Measurements from ENCODE around the gene PCDHGA10. TPM values are rescaled to one million over a fixed set of nuclear protein-coding genes. Genes with fewer than 3 reads are reported as not detected.

Gene PCDHGA10
- polyA plus RNA-seq, 1 experiment: 9.2 TPM

- POLR2A ChIA-PET: no interaction called here
- no peak overlapping the region for H3K27ac ChIP-seq (ENCODE audit: low read depth, low read length)
- H3K27me3 ChIP-seq (ENCODE audit: control insufficient read depth, insufficient read depth, low read length): no peaks in the 10 kb centered on the region
- TF ChIP-seq, protein P1, sequence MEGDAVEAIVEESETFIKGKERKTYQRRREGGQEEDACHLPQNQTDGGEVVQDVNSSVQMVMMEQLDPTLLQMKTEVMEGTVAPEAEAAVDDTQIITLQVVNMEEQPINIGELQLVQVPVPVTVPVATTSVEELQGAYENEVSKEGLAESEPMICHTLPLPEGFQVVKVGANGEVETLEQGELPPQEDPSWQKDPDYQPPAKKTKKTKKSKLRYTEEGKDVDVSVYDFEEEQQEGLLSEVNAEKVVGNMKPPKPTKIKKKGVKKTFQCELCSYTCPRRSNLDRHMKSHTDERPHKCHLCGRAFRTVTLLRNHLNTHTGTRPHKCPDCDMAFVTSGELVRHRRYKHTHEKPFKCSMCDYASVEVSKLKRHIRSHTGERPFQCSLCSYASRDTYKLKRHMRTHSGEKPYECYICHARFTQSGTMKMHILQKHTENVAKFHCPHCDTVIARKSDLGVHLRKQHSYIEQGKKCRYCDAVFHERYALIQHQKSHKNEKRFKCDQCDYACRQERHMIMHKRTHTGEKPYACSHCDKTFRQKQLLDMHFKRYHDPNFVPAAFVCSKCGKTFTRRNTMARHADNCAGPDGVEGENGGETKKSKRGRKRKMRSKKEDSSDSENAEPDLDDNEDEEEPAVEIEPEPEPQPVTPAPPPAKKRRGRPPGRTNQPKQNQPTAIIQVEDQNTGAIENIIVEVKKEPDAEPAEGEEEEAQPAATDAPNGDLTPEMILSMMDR (IDR thresholded peaks at IDR 0.05; ENCODE audit: low read depth, low read length): no peak
- no peak overlapping the region for H3K4me3 ChIP-seq (ENCODE audit: low read depth, low read length)
- peaks cover 20% of the 10 kb centered on the region for H3K9me3 ChIP-seq (ENCODE audit: control insufficient read depth, insufficient read depth, low read length)
- no peak for DNase-seq (ENCODE audit: low read depth, low spot score)
- CTCF ChIA-PET: interaction anchor here (1.3 to 1.5 kb wide), 3 partner anchors 10 to 119 kb away, joined by 3 to 5 read pairs (median 4); partner anchors contain the start of gene PCDHGA12
These were observed 26.8 kb downstream of the PCDHGA10 start for GRCh38 chr5:141439411-141440141.

DNA sequence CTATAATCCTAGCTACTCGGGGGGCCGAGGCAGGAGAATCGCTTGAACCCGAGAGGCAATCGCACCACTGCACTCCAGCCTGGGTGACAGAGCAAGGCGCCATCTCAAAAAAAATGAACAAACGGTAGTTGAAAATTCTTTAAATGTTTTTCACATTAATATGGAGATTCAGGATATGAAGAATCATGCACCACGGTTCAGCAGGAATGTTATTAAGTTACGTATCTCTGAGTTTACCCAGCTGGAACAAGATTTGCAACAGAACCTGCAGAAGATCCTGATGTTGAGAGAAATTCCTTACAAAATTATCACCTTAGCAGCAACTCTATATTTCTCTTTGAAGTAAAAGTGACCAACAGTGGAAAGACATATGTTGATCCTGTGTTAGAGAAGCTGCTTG lies 27.6 kb downstream of the PCDHGA10 start:
- TF ChIP-seq, protein P1 (IDR thresholded peaks at IDR 0.05; ENCODE audit: low read depth, low read length): no peak
- no peaks in the 10 kb centered on the region for H3K27me3 ChIP-seq (ENCODE audit: control insufficient read depth, insufficient read depth, low read length)
- no peak overlapping the region for H3K4me3 ChIP-seq (ENCODE audit: low read depth, low read length)
- CTCF ChIA-PET: interaction anchor here (1.4 to 1.5 kb wide), 2 partner anchors 10 to 84 kb away, joined by 4 to 5 read pairs; partner anchors contain the start of gene PCDHGA12
- no peak overlapping the region for H3K27ac ChIP-seq (ENCODE audit: low read depth, low read length)
- DNase-seq (ENCODE audit: low read depth, low spot score): no peak
- POLR2A ChIA-PET: no interaction called here
- H3K9me3 ChIP-seq (ENCODE audit: control insufficient read depth, insufficient read depth, low read length): peaks cover 20% of the 10 kb centered on the region

DNA sequence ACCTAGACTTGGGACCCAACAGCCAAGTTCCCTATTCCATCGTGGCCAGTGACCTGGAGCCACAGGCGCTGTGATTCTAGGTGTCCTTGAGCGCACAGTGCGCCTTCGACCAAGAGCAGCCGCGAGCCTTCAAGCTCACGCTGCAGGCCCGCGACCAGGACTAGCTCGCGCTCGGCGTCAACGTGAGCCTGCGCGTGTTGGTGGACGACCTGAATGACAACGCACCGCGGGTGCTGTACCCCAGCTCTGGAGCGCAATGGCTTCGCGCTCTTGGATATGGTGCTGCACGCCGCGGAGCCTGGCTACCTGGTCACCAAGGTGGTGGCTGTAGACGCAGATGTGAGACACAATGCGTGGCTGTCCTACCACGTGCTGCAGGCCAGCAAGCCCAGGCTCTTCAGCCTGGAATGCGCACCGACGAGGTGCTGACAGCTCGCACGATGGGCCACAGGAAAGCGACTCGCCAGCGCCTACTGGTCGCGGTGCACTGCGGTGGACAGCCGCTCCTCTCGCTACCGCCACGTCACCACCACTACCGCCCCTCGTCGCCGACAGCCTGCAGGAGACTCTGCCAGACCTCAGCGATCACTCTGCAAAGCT lies 28.9 kb downstream of the PCDHGA10 start:
- H3K27ac ChIP-seq (ENCODE audit: low read depth, low read length): no peak overlapping the region
- H3K9me3 ChIP-seq (ENCODE audit: control insufficient read depth, insufficient read depth, low read length): peaks cover 20% of the 10 kb centered on the region
- no peak overlapping the region for H3K4me3 ChIP-seq (ENCODE audit: low read depth, low read length)
- no peak for DNase-seq (ENCODE audit: low read depth, low spot score)
- CTCF ChIA-PET: interaction anchor here (2.8 kb wide), 1 partner anchor 123 kb away, joined by 10 read pairs; no protein-coding TSS in a partner anchor
- POLR2A ChIA-PET: no interaction called here
- H3K27me3 ChIP-seq (ENCODE audit: control insufficient read depth, insufficient read depth, low read length): no peaks in the 10 kb centered on the region
- TF ChIP-seq, protein P1 (IDR thresholded peaks at IDR 0.05; ENCODE audit: low read depth, low read length): no peak

DNA sequence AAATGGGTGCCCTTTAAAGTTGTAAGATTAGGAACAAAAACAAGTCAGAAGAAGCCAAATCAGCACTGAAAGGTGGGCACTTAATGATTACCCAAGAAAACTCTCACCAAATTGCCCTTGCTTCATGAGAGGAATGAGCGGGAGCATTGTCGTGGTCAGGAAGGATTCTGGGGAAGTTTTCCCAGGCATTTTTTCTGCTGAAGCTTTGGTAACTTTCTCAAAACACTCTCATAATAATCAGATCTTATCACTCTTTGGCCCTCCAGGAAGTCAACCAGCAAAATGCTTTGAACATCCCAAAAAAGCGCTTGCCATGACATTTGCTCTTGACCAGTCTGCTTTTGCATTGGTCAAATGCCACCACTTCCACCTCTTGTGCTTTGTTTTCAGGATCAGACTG lies 52.6 kb downstream of the PCDHGA10 start:
- POLR2A ChIA-PET: interaction anchor here (1.1 kb wide), 1 partner anchor 10 kb away, joined by 3 read pairs; no protein-coding TSS in a partner anchor
- CTCF ChIA-PET: interaction anchor here (0.7 to 2.6 kb wide), 7 partner anchors 8 to 115 kb away, joined by 3 to 13 read pairs (median 3); partner anchors contain the start of genes PCDHGA12, PCDHGB1 and PCDHGC3
- no peak overlapping the region for H3K27ac ChIP-seq (ENCODE audit: low read depth, low read length)
- no peaks in the 10 kb centered on the region for H3K9me3 ChIP-seq (ENCODE audit: control insufficient read depth, insufficient read depth, low read length)
- no peak for DNase-seq (ENCODE audit: low read depth, low spot score)
- no peak overlapping the region for H3K4me3 ChIP-seq (ENCODE audit: low read depth, low read length)
- TF ChIP-seq, protein P1 (IDR thresholded peaks at IDR 0.05; ENCODE audit: low read depth, low read length): no peak
- no peaks in the 10 kb centered on the region for H3K27me3 ChIP-seq (ENCODE audit: control insufficient read depth, insufficient read depth, low read length)

Other genes starting within 250 kb of the PCDHGA10 start
- 0.61 and 0.62 TPM in 2 replicates for gene PCDHB7, start 240.3 kb upstream of the PCDHGA10 start, polyA plus RNA-seq (2011; rRNA removed)
- gene PCDHB8, start 235.2 kb upstream of the PCDHGA10 start, polyA plus RNA-seq (2011; rRNA removed): 0.20 and 0.25 TPM in 2 replicates
- gene PCDHB16, start 230.6 kb upstream of the PCDHGA10 start, polyA plus RNA-seq (2011; rRNA removed): 0.45 and 0.66 TPM in 2 replicates
- 0.22 and 0.45 TPM in 2 replicates for gene PCDHB9, start 225.8 kb upstream of the PCDHGA10 start, polyA plus RNA-seq (2011; rRNA removed)
- gene PCDHB10, start 220.6 kb upstream of the PCDHGA10 start, polyA plus RNA-seq (2011; rRNA removed): 0.45 and 0.74 TPM in 2 replicates
- 0.16 and 0.25 TPM in 2 replicates for gene PCDHB11, start 213.4 kb upstream of the PCDHGA10 start, polyA plus RNA-seq (2011; rRNA removed)
- 0.32 and 0.40 TPM in 2 replicates for gene PCDHB12, start 204.3 kb upstream of the PCDHGA10 start, polyA plus RNA-seq (2011; rRNA removed)
- gene PCDHB13, start 199.1 kb upstream of the PCDHGA10 start, polyA plus RNA-seq (2011; rRNA removed): 0.60 and 0.73 TPM in 2 replicates
- 0.98 and 1.1 TPM in 2 replicates for gene PCDHB14, start 189.6 kb upstream of the PCDHGA10 start, polyA plus RNA-seq (2011; rRNA removed)
- 0.88 and 0.93 TPM in 2 replicates for gene PCDHB15, start 167.6 kb upstream of the PCDHGA10 start, polyA plus RNA-seq (2011; rRNA removed)
- gene SLC25A2, start 108.9 kb upstream of the PCDHGA10 start, polyA plus RNA-seq (2011; rRNA removed): not detected in 2 replicates
- 60.3 and 71.0 TPM in 2 replicates for gene TAF7, start 92.2 kb upstream of the PCDHGA10 start, polyA plus RNA-seq (2011; rRNA removed)
- gene PCDHGA1, start 82.5 kb upstream of the PCDHGA10 start, polyA plus RNA-seq (2011; rRNA removed): 1.9 and 2.2 TPM in 2 replicates
- gene PCDHGA2, start 74.2 kb upstream of the PCDHGA10 start, polyA plus RNA-seq (2011; rRNA removed): 6.1 and 6.3 TPM in 2 replicates
- 0.92 and 1.2 TPM in 2 replicates for gene PCDHGA3, start 69.2 kb upstream of the PCDHGA10 start, polyA plus RNA-seq (2011; rRNA removed)
- gene PCDHGB1, start 62.9 kb upstream of the PCDHGA10 start, polyA plus RNA-seq (2011; rRNA removed): 3.2 TPM in 2 replicates
- gene PCDHGA4, start 58.0 kb upstream of the PCDHGA10 start, polyA plus RNA-seq (2011; rRNA removed): 6.3 and 7.6 TPM in 2 replicates
- 4.6 and 4.8 TPM in 2 replicates for gene PCDHGB2, start 53.0 kb upstream of the PCDHGA10 start, polyA plus RNA-seq (2011; rRNA removed)
- 1.4 and 1.8 TPM in 2 replicates for gene PCDHGA5, start 48.8 kb upstream of the PCDHGA10 start, polyA plus RNA-seq (2011; rRNA removed)
- 3.6 and 4.3 TPM in 2 replicates for gene PCDHGB3, start 42.7 kb upstream of the PCDHGA10 start, polyA plus RNA-seq (2011; rRNA removed)
- 4.7 and 4.8 TPM in 2 replicates for gene PCDHGA6, start 39.1 kb upstream of the PCDHGA10 start, polyA plus RNA-seq (2011; rRNA removed)
- 2.7 TPM in 2 replicates for gene PCDHGA7, start 30.2 kb upstream of the PCDHGA10 start, polyA plus RNA-seq (2011; rRNA removed)
- gene PCDHGB4, start 25.3 kb upstream of the PCDHGA10 start, polyA plus RNA-seq (2011; rRNA removed): 10.3 and 10.9 TPM in 2 replicates
- 0.93 and 1.1 TPM in 2 replicates for gene PCDHGA8, start 20.4 kb upstream of the PCDHGA10 start, polyA plus RNA-seq (2011; rRNA removed)
- 12.5 TPM in 2 replicates for gene PCDHGB5, start 15.0 kb upstream of the PCDHGA10 start, polyA plus RNA-seq (2011; rRNA removed)
- gene PCDHGA9, start 10.2 kb upstream of the PCDHGA10 start, polyA plus RNA-seq (2011; rRNA removed): 6.4 and 8.0 TPM in 2 replicates
- gene PCDHGB6, start 5.0 kb upstream of the PCDHGA10 start, polyA plus RNA-seq (2011; rRNA removed): 3.3 and 3.8 TPM in 2 replicates
- 16.2 and 17.0 TPM in 2 replicates for gene PCDHGB7, start 4.7 kb downstream of the PCDHGA10 start, polyA plus RNA-seq (2011; rRNA removed)
- 7.5 and 7.7 TPM in 2 replicates for gene PCDHGA11, start 8.1 kb downstream of the PCDHGA10 start, polyA plus RNA-seq (2011; rRNA removed)
- gene PCDHGA12, start 17.5 kb downstream of the PCDHGA10 start, polyA plus RNA-seq (2011; rRNA removed): 3.4 and 4.3 TPM in 2 replicates
- gene PCDHGC3, start 63.0 kb downstream of the PCDHGA10 start, polyA plus RNA-seq (2011; rRNA removed): 47.4 and 61.1 TPM in 2 replicates
- gene PCDHGC4, start 72.0 kb downstream of the PCDHGA10 start, polyA plus RNA-seq (2011; rRNA removed): 0.46 and 0.83 TPM in 2 replicates
- gene PCDHGC5, start 76.1 kb downstream of the PCDHGA10 start, polyA plus RNA-seq (2011; rRNA removed): 2.4 and 2.5 TPM in 2 replicates
- gene DIAPH1, start 206.0 kb downstream of the PCDHGA10 start, polyA plus RNA-seq (2011; rRNA removed): 27.1 and 34.7 TPM in 2 replicates
- 78.3 and 82.2 TPM in 2 replicates for gene HDAC3, start 223.9 kb downstream of the PCDHGA10 start, polyA plus RNA-seq (2011; rRNA removed)
- 3.0 and 3.1 TPM in 2 replicates for gene RELL2, start 224.0 kb downstream of the PCDHGA10 start, polyA plus RNA-seq (2011; rRNA removed)
- gene FCHSD1, start 238.4 kb downstream of the PCDHGA10 start, polyA plus RNA-seq (2011; rRNA removed): 28.1 and 30.2 TPM in 2 replicates